Suppressor macrophage (primary cell): ENCODE data around the gene ZNF525.
"Not testable (repeated sequence)": the region's sequence is repeated elsewhere in the genome, so short reads cannot be mapped to it uniquely, and the experiment has no call there.

Experiments
- DNase-seq, 4 experiments: peaks; one replicate each; pipeline ENCODE4 v3.0.0-alpha.2; 2020 to 2022

ZNF525 gene

GRCh38 chr19:53395840-53396524 is 30.5 kb downstream of the ZNF525 start:
- DNase-seq: not testable (repeated sequence)

GRCh38 chr19:53396525-53396868 is 31.0 kb downstream of the ZNF525 start:
- no peak for DNase-seq

GRCh38 chr19:53397918-53398317 is 32.4 kb downstream of the ZNF525 start:
- not testable (repeated sequence) for DNase-seq

GRCh38 chr19:53409505-53410204 is 44.1 kb downstream of the ZNF525 start:
- DNase-seq: no peak

- DNase-seq: not testable (repeated sequence)
Measured at GRCh38 chr19:53420520-53421315, 55.2 kb downstream of the ZNF525 start.

GRCh38 chr19:53422551-53422950 is 57.0 kb downstream of the ZNF525 start:
- DNase-seq: no peak

- DNase-seq: not testable (repeated sequence)
Measured at GRCh38 chr19:53423074-53423473, 57.6 kb downstream of the ZNF525 start.

GRCh38 chr19:53423680-53424079 is 58.2 kb downstream of the ZNF525 start:
- peak in 2 of 4 experiments; percentile 11 to 22 for DNase-seq

GRCh38 chr19:53424968-53425597 is 59.6 kb downstream of the ZNF525 start:
- peak; percentile 84 to 92 (median 88) for DNase-seq

GRCh38 chr19:53431399-53432087 is 66.0 kb downstream of the ZNF525 start, which contains the start of gene ZNF761:
TSS of gene ZNF761 (plus strand) at chr19:53431984. CDS start at chr19:53447269, 15,285 bp downstream.
- peak; percentile 96 to 99 (median 98) for DNase-seq

- DNase-seq: peak; percentile 32 to 64 (median 50)
Measured at GRCh38 chr19:53432088-53432661, 66.7 kb downstream of the ZNF525 start.
